Globus pallidus (tissue), 1 donor: Measurements from ENCODE around the gene ARHGEF40.

Experiments used
- DNase-seq: peaks from one replicate; pipeline ENCODE4 v3.0.0-alpha.2; 2015; ENCODE audit warnings: low spot score

Gene ARHGEF40

DNA sequence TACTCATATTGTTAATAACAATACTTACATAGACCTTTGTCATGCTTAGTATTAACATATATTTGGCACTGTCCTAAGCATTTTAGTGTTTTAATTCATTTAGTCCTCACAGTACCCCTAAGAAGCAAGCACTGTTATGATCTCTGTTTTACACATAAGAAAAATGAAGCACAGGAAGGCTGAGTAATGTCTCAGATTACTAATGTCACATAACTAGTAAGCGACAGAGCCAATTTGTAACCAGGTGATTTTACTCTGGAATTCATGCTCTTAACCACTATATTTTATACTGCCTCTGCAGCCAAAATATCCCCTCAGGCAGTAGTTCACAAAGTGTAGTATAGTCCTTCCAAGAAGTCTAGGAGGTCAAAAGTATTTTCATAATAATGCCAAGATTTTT lies 51.0 kb downstream of the ARHGEF40 start:
- DNase-seq: no peak

DNA sequence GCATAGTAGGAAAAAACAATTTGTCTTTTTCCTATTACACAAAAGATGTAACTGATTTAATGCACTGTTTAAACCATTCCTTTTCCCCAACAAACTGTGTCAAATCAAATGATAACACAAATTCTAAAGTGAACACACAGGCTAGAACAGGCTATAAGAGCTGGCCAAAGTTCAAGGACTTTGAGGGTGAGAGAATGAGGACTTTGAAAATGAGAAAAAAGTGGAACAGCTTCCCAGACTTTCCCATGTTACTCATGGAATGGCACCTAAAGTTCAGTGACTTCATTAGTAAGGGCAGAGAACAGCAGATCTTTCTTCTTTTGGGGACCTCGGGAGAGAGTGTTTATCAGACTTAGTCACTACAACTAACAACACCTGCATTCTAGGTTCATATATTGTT lies 53.3 kb downstream of the ARHGEF40 start:
- no peak for DNase-seq

DNA sequence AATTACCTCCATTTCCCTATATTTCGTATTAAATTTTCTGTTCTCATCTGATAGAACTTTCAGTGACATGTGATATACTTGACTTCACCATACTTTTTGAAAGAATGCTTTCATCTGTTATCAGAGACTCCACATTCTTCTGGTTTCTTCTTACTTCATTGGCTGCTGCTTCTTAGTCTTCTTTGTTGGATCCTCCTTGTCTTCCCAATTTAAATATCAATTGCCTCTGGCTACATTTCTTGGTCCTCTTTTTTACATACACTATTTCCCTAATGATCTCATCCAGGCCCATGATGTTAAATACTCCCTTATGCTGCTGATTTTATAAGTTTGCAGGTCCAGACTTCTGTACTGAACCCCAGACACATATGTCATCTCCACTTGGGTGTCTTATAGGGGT lies 63.8 kb downstream of the ARHGEF40 start:
- DNase-seq: no peak

DNA sequence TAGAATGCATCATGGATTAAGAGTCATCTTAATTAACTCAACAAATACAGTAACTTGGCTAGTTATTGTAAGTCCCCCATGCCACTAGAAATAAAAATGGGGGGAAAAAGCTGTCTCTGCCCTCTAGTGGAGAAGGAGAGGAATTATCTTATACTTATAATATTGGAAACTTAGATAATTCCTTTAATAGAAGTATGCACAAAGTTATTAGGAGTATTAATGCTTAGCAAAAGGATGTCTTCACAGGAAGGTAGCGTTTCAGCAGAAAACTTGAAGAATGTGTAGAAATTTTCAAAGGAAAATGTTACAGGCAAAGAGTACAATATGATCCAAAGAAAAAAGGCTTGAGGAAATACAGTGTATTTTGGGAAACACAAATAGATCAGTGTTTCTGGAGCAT lies 65.9 kb downstream of the ARHGEF40 start:
- DNase-seq: peak; percentile 0
